Vein endothelial cell (primary cell): ENCODE measurements around the gene RNF223. TPM values are rescaled to one million over a fixed set of nuclear protein-coding genes. Genes with fewer than 3 reads are reported as not detected.

Source experiments
- total RNA-seq: library from RNA; depleted of rRNA; stranded (reverse); fragments of >200 nt; gene quantifications from 2 replicates; pipeline ENCODE4 v1.2.3, GENCODE V29; 2012

RNF223 gene
- total RNA-seq, result not detected in 2 replicates

DNA sequence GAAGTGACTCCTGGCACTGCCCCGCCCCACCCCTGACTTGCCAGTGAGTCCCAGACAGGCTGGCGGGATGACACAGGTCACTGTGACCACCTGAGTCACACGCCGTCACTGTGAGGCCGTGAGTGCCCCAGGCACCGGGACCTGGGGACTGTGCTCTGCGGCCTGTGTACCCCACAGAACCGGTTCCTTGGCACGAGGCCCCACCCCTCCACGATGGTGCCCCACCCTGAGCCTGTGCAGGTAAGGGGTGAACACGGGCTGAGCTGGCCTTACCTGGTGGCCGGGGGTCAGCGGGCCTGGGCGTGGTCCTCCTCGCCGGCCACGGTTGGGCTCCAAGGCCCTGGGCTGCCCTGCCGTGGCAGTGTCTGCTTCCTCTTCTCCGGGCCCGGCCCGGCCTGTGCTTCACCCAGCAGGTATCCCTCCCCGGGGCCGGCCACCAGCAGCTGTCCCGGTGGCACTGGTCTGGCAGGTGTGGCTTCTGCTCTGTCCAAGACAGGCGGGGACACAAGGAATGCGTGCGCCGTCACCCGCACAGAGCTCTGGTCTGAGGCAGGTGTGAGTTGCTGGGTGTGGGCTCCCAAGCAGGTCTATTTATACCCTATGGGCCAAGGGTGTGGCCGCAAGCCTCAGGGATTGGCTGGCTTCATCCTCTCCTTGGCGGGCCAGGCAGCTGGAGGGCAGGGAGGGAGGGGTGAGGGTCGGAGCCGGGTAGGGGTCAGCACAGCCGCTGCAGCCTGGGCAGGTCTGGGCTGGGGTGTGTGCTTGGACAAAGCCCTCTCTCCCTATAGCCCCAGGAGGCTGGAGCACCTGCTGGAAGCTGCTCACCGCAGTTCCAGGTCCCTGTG is at the start of gene RNF223:
Gene RNF223 (minus strand): TSS at position 564 of the 845 bp plus-strand sequence. CDS start 1,740 bp downstream, outside the sequence.

GRCh38 chr1:1115786-1116700 is 41.9 kb upstream of the RNF223 start, which contains the start of gene C1orf159:
C1orf159 (minus strand) TSS chr1:1116089; CDS start chr1:1091543, 24,546 bp downstream.

Other genes with a start within 250 kb of the RNF223 start
- not detected in 2 replicates for gene SAMD11, start 150.4 kb downstream of the RNF223 start, total RNA-seq
- 93.7 and 97.8 TPM in 2 replicates for gene NOC2L, start 115.0 kb downstream of the RNF223 start, total RNA-seq
- gene KLHL17, start 113.7 kb downstream of the RNF223 start, total RNA-seq, result 6.2 and 6.5 TPM in 2 replicates
- 0.65 and 1.1 TPM in 2 replicates for gene PLEKHN1, start 107.8 kb downstream of the RNF223 start, total RNA-seq
- gene PERM1, start 92.2 kb downstream of the RNF223 start, total RNA-seq, result 0.33 TPM in 1 of 2 replicates, not detected in the other
- gene HES4, start 74.2 kb downstream of the RNF223 start, total RNA-seq, result 20.6 and 41.2 TPM in 2 replicates
- gene ISG15, start 60.8 kb downstream of the RNF223 start, total RNA-seq, result 64.7 and 72.8 TPM in 2 replicates
- gene AGRN, start 54.2 kb downstream of the RNF223 start, total RNA-seq, result 117 and 208 TPM in 2 replicates
- gene C1orf159, start 41.8 kb upstream of the RNF223 start, total RNA-seq, result 12.1 and 12.4 TPM in 2 replicates
- gene TTLL10, start 99.6 kb upstream of the RNF223 start, total RNA-seq, result not detected in 2 replicates
- gene TNFRSF18, start 132.3 kb upstream of the RNF223 start, total RNA-seq, result not detected in 2 replicates
- 2.0 and 3.6 TPM in 2 replicates for gene TNFRSF4, start 139.8 kb upstream of the RNF223 start, total RNA-seq
- 115 and 138 TPM in 2 replicates for gene SDF4, start 157.7 kb upstream of the RNF223 start, total RNA-seq
- gene B3GALT6, start 157.9 kb upstream of the RNF223 start, total RNA-seq, result 27.9 and 34.9 TPM in 2 replicates
- gene C1QTNF12, start 172.4 kb upstream of the RNF223 start, total RNA-seq, result 0.33 and 0.76 TPM in 2 replicates
- 48.2 and 53.6 TPM in 2 replicates for gene UBE2J2, start 199.5 kb upstream of the RNF223 start, total RNA-seq
- 0.33 and 0.67 TPM in 2 replicates for gene SCNN1D, start 206.1 kb upstream of the RNF223 start, total RNA-seq
- gene ACAP3, start 233.6 kb upstream of the RNF223 start, total RNA-seq, result 22.4 and 29.7 TPM in 2 replicates
- 26.6 and 32.3 TPM in 2 replicates for gene PUSL1, start 234.3 kb upstream of the RNF223 start, total RNA-seq